ENCODE data around the gene ITGA3. TPM values are rescaled to one million over a fixed set of nuclear protein-coding genes. Genes with fewer than 3 reads are reported as not detected.

ITGA3 gene
- total RNA-seq, 1 donor from 2014 or later, result 9.8 TPM

GRCh38 chr17:50034498-50035364 lies 21.2 kb upstream of the ITGA3 start:
- ChIA-PET CTCF (interaction anchor here (0.6 kb wide), 1 partner anchor 262 kb away, joined by 4 read pairs; no protein-coding TSS in a partner anchor), POLR2A (no interaction called here)
- ATAC-seq (ENCODE audit: low read depth) (no peak), DNase-seq (no peak)
- no peak for TF ChIP-seq CTCF (IDR thresholded peaks at IDR 0.05)
- Mint-ChIP-seq H3K9me3 (no peaks in the 10 kb centered on the region), H3K27me3 (peaks cover 17% of the 10 kb centered on the region), H3K27ac (no peak overlapping the region), H3K36me3 (ENCODE audit: low read depth) (no peaks in the 10 kb centered on the region), H3K4me3 (no peak overlapping the region), H3K4me1 (no peaks in the 10 kb centered on the region)
- intact Hi-C loops (cut with micrococcal nuclease), result no loop called here

- no peak for ATAC-seq (ENCODE audit: low read depth)
- no peaks in the 10 kb centered on the region for H3K36me3 Mint-ChIP-seq (ENCODE audit: low read depth)
- H3K27ac Mint-ChIP-seq, result no peak overlapping the region
- ChIA-PET POLR2A (no interaction called here), CTCF (no interaction called here)
- peaks cover 17% of the 10 kb centered on the region for H3K27me3 Mint-ChIP-seq
- intact Hi-C loops (cut with micrococcal nuclease), result no loop called here
- no peaks in the 10 kb centered on the region for H3K4me1 Mint-ChIP-seq
- no peak for TF ChIP-seq CTCF (IDR thresholded peaks at IDR 0.05)
- no peaks in the 10 kb centered on the region for H3K9me3 Mint-ChIP-seq
- H3K4me3 Mint-ChIP-seq, result no peak overlapping the region
- no peak for DNase-seq
Measured at GRCh38 chr17:50035421-50035879, 20.5 kb upstream of the ITGA3 start.

- POLR2A ChIA-PET, result no interaction called here
- intact Hi-C loops (cut with micrococcal nuclease), result no loop called here
- DNase-seq, result no peak
- H3K4me3 Mint-ChIP-seq, result no peak overlapping the region
- ATAC-seq (ENCODE audit: low read depth), result no peak
- TF ChIP-seq CTCF (IDR thresholded peaks at IDR 0.05), result no peak
- CTCF ChIA-PET, result no interaction called here
- peaks cover 17% of the 10 kb centered on the region for H3K27me3 Mint-ChIP-seq
- H3K27ac Mint-ChIP-seq, result no peak overlapping the region
- no peaks in the 10 kb centered on the region for H3K4me1 Mint-ChIP-seq
- H3K9me3 Mint-ChIP-seq, result no peaks in the 10 kb centered on the region
- H3K36me3 Mint-ChIP-seq (ENCODE audit: low read depth), result no peaks in the 10 kb centered on the region
Measured at GRCh38 chr17:50035945-50036344, 20.0 kb upstream of the ITGA3 start.

GRCh38 chr17:50036455-50037261 lies 19.3 kb upstream of the ITGA3 start:
- no peak for DNase-seq
- Mint-ChIP-seq H3K27me3 (peaks cover 16% of the 10 kb centered on the region), H3K9me3 (no peaks in the 10 kb centered on the region), H3K27ac (no peak overlapping the region), H3K4me1 (no peaks in the 10 kb centered on the region), H3K36me3 (ENCODE audit: low read depth) (no peaks in the 10 kb centered on the region), H3K4me3 (no peak overlapping the region)
- TF ChIP-seq CTCF (IDR thresholded peaks at IDR 0.05), result no peak
- ChIA-PET POLR2A (no interaction called here), CTCF (no interaction called here)
- intact Hi-C loops (cut with micrococcal nuclease), result no loop called here
- no peak for ATAC-seq (ENCODE audit: low read depth)

Data from activated B cell treated with CpG ODN at 0.5 μM for 24 hours (primary cell).